NCI-H2196 treated with DMSO at 0.1 percent for 48 hours (cell line): ENCODE results near the gene P4HA2.

Experiments used
- DNase-seq: peaks from one replicate; lab custom pipeline; 2025; ENCODE audit not compliant: unreplicated experiment; lab: John Stamatoyannopoulos, UW

The P4HA2 gene

GRCh38 chr5:132226516-132227234, 978 bp downstream of the P4HA2 start:
- no peak for DNase-seq

GRCh38 chr5:132225165-132226032, 2.3 kb downstream of the P4HA2 start:
- DNase-seq = no peak

- DNase-seq = peak; percentile 9
Measured at GRCh38 chr5:132224716-132225115, 2.9 kb downstream of the P4HA2 start.

- DNase-seq = no peak
Measured at GRCh38 chr5:132223861-132224260, 3.8 kb downstream of the P4HA2 start.

- DNase-seq = no peak
Measured at GRCh38 chr5:132222649-132223038, 5.0 kb downstream of the P4HA2 start.

GRCh38 chr5:132221781-132222648, 5.6 kb downstream of the P4HA2 start:
- DNase-seq = no peak

- no peak for DNase-seq
Measured at GRCh38 chr5:132220491-132220890, 7.2 kb downstream of the P4HA2 start.

- DNase-seq = no peak
Measured at GRCh38 chr5:132219981-132220380, 7.7 kb downstream of the P4HA2 start.

- DNase-seq = no peak
Measured at GRCh38 chr5:132219289-132219970, 8.2 kb downstream of the P4HA2 start.

GRCh38 chr5:132218321-132218720, 9.3 kb downstream of the P4HA2 start:
- DNase-seq = no peak

- DNase-seq = peak; percentile 72
Measured at GRCh38 chr5:132215329-132215728, 12.3 kb downstream of the P4HA2 start.

GRCh38 chr5:132214491-132214890, 13.2 kb downstream of the P4HA2 start:
- no peak for DNase-seq

- DNase-seq = no peak
Measured at GRCh38 chr5:132213666-132214065, 14.0 kb downstream of the P4HA2 start.

GRCh38 chr5:132211787-132212186, 15.9 kb downstream of the P4HA2 start:
- DNase-seq = no peak

- DNase-seq = no peak
Measured at GRCh38 chr5:132210944-132211343, 16.7 kb downstream of the P4HA2 start.

GRCh38 chr5:132209901-132210545, 17.6 kb downstream of the P4HA2 start:
- DNase-seq = no peak

- no peak for DNase-seq
Measured at GRCh38 chr5:132209131-132209530, 18.5 kb downstream of the P4HA2 start.

- no peak for DNase-seq
Measured at GRCh38 chr5:132207778-132208177, 19.9 kb downstream of the P4HA2 start.

- no peak for DNase-seq
Measured at GRCh38 chr5:132206782-132207181, 20.9 kb downstream of the P4HA2 start.

GRCh38 chr5:132205385-132206125, 22.1 kb downstream of the P4HA2 start:
- no peak for DNase-seq
